Ovary (tissue), 3 donors: ENCODE results near the gene GSX2.

Experiments
- POLR2A ChIP-seq: fragments of 450-650 bp; IDR thresholded peaks from one replicate; pipeline ENCODE4 v1.6.1; 2017; ENCODE audit warnings: antibody characterized with exemption, mild to moderate bottlenecking, moderate library complexity
- TF ChIP-seq, protein P1 (sequence below), 3 donors: fragments of 450-650 bp in 2 of 3; fragments of 200-600 bp in 1 of 3; IDR thresholded peaks; one replicate each; pipeline versions ENCODE4 v1.5.1 to v1.8.0; 2016 to 2022; ENCODE audit warnings: antibody characterized with exemption in 3 of 3, mild to moderate bottlenecking in 1 of 3
- donor health status: DM: no; HTN: no; CAD: no.

DNA sequence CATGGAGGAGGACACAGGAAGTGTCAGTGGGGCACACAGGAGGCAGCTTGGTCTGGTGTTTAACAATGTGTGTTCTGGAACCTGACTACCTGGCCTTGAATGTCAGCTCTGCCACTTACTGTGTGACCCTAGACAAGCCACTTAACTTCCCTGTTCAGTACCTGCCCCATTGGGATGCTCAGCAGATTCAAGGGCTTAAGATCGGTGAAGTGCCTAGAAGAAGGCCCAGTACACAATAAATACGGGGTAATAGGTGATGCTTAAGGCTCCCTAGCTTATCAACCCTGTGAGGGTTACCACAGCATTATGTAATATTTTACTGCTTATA is 33.9 kb upstream of the GSX2 start:
- TF ChIP-seq, protein P1, sequence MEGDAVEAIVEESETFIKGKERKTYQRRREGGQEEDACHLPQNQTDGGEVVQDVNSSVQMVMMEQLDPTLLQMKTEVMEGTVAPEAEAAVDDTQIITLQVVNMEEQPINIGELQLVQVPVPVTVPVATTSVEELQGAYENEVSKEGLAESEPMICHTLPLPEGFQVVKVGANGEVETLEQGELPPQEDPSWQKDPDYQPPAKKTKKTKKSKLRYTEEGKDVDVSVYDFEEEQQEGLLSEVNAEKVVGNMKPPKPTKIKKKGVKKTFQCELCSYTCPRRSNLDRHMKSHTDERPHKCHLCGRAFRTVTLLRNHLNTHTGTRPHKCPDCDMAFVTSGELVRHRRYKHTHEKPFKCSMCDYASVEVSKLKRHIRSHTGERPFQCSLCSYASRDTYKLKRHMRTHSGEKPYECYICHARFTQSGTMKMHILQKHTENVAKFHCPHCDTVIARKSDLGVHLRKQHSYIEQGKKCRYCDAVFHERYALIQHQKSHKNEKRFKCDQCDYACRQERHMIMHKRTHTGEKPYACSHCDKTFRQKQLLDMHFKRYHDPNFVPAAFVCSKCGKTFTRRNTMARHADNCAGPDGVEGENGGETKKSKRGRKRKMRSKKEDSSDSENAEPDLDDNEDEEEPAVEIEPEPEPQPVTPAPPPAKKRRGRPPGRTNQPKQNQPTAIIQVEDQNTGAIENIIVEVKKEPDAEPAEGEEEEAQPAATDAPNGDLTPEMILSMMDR (IDR thresholded peaks at IDR 0.05) = no peak
- no peak for TF ChIP-seq POLR2A
